GM12865 (cell line): ENCODE measurements around the gene POLD3.

Source experiments
- DNase-seq: peaks from one replicate; pipeline ENCODE4 v3.0.0; 2010; ENCODE audit warnings: low read depth
- H3K4me3 ChIP-seq: 2 replicates; pipeline ENCODE4 v1.5.1; 2011; ENCODE audit warnings: mild to moderate bottlenecking, low read depth, low read length, control low read depth
- CTCF ChIP-seq: IDR thresholded peaks from 2 replicates; pipeline ENCODE4 v1.5.1; 2011; ENCODE audit warnings: low read length, control low read depth, low read depth, inconsistent platforms; ENCODE audit not compliant: insufficient read depth; ENCODE audit errors: missing control alignments

Gene POLD3

GRCh38 chr11:74572349-74572748, 20.0 kb upstream of the POLD3 start:
- DNase-seq = no peak
- TF ChIP-seq CTCF = no peak
- no peak overlapping the region for H3K4me3 ChIP-seq

- no peak for TF ChIP-seq CTCF
- DNase-seq = no peak
- H3K4me3 ChIP-seq = no peak overlapping the region
Measured at GRCh38 chr11:74574563-74574962, 17.8 kb upstream of the POLD3 start.

GRCh38 chr11:74575999-74576398, 16.4 kb upstream of the POLD3 start:
- TF ChIP-seq CTCF = no peak

GRCh38 chr11:74577181-74577580, 15.2 kb upstream of the POLD3 start:
- no peak for DNase-seq
- TF ChIP-seq CTCF = no peak
- no peak overlapping the region for H3K4me3 ChIP-seq

More at GRCh38 chr11:74575999-74576398, 16.4 kb upstream of the POLD3 start:
- no peak overlapping the region for H3K4me3 ChIP-seq
- no peak for DNase-seq

- no peak overlapping the region for H3K4me3 ChIP-seq
- TF ChIP-seq CTCF = no peak
- DNase-seq = no peak
Measured at GRCh38 chr11:74577624-74578396, 14.6 kb upstream of the POLD3 start.

- no peak for TF ChIP-seq CTCF
- no peak for DNase-seq
- no peak overlapping the region for H3K4me3 ChIP-seq
Measured at GRCh38 chr11:74579577-74580270, 12.7 kb upstream of the POLD3 start.
